Measurements from ENCODE around the gene CERS2. TPM values are rescaled to one million over a fixed set of nuclear protein-coding genes. Genes with fewer than 3 reads are reported as not detected.

CERS2 gene
- polyA plus RNA-seq, 1 experiment: 202 TPM

DNA sequence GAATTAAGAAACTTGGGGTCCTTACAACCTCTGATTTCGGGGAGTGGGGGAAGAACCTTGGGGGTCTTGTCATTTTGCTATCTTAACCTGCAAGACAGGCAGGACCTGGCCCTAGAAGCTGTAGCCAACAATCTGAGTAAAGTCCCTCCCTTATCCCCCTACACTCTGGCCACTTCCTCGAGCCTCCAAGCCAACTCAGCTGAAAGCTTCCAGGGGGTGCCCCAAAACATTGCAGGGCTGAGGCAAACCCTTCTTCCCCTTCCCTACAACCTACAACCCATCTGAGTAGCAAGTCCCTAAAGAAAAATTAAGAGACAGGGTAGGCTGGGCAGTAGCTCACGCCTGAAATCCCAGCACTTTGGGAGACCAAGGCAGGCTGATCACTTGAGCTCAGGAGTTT, 5.0 kb downstream of the CERS2 start:
- TF ChIP-seq, protein P1, sequence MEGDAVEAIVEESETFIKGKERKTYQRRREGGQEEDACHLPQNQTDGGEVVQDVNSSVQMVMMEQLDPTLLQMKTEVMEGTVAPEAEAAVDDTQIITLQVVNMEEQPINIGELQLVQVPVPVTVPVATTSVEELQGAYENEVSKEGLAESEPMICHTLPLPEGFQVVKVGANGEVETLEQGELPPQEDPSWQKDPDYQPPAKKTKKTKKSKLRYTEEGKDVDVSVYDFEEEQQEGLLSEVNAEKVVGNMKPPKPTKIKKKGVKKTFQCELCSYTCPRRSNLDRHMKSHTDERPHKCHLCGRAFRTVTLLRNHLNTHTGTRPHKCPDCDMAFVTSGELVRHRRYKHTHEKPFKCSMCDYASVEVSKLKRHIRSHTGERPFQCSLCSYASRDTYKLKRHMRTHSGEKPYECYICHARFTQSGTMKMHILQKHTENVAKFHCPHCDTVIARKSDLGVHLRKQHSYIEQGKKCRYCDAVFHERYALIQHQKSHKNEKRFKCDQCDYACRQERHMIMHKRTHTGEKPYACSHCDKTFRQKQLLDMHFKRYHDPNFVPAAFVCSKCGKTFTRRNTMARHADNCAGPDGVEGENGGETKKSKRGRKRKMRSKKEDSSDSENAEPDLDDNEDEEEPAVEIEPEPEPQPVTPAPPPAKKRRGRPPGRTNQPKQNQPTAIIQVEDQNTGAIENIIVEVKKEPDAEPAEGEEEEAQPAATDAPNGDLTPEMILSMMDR (IDR thresholded peaks at IDR 0.05; ENCODE audit: insufficient read depth, low read depth, low read length): no peak
- Histone ChIP-seq H3K4me3 (ENCODE audit: low read depth, low read length) (no peak overlapping the region), H3K27me3 (ENCODE audit: control insufficient read depth, insufficient read depth, low read length) (no peaks in the 10 kb centered on the region), H3K36me3 (ENCODE audit: control insufficient read depth, insufficient read depth, low read length) (peaks cover 30% of the 10 kb centered on the region)
- CTCF ChIA-PET: interaction anchor here (1.3 to 3.3 kb wide), 2 partner anchors 11 to 27 kb away, joined by 4 to 13 read pairs; no protein-coding TSS in a partner anchor
- no peak for DNase-seq (ENCODE audit: low read depth)
- POLR2A ChIA-PET: no interaction called here

DNA sequence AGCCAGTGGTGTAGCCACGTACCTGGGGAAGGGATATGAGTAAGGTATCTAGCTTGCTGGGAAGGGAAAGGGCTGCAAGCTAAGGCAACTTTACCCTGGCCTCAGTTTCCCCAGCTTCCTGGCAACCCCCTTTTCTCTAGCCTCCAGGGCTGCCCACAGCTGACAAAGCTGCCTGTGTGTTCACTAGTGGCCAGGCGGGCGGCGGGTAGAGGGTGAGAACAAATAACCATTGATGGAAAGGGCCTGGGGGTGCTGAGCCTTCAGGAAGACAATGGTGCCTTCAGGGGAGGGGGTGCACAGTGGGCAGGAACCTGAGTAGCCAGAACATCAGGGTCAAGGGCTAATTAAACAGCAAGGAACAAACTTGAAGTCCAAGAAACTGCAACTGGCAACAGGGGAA, 6.1 kb downstream of the CERS2 start:
- no peak overlapping the region for H3K4me3 ChIP-seq (ENCODE audit: low read depth, low read length)
- ChIA-PET CTCF (interaction anchor here (3.3 kb wide), 1 partner anchor 12 kb away, joined by 13 read pairs; no protein-coding TSS in a partner anchor), POLR2A (no interaction called here)
- H3K27me3 ChIP-seq (ENCODE audit: control insufficient read depth, insufficient read depth, low read length): no peaks in the 10 kb centered on the region
- no peak for DNase-seq (ENCODE audit: low read depth)
- TF ChIP-seq, protein P1 (IDR thresholded peaks at IDR 0.05; ENCODE audit: insufficient read depth, low read depth, low read length): no peak
- peaks cover 36% of the 10 kb centered on the region for H3K36me3 ChIP-seq (ENCODE audit: control insufficient read depth, insufficient read depth, low read length)

DNA sequence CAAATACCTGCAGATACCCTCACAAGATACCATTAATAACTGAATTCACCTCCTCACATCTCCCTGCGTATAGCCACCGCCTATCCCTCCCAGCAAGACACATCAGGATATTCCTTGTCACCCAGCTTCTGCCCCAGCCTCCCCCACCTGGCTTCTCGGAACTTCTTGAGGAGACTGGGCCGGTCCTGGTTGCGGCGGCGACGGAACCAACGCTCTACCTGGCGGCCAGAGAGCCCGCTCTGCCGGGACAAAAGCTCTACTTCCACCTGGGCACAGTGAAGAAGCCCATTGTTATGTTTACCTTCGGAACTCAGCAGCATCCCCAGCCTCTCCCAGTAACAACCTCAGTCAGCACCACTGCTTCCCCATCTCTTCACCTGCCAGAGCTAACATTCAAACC, 6.7 kb downstream of the CERS2 start:
- TF ChIP-seq, protein P1 (IDR thresholded peaks at IDR 0.05; ENCODE audit: insufficient read depth, low read depth, low read length): no peak
- POLR2A ChIA-PET: no interaction called here
- Histone ChIP-seq H3K36me3 (ENCODE audit: control insufficient read depth, insufficient read depth, low read length) (peaks cover 38% of the 10 kb centered on the region), H3K4me3 (ENCODE audit: low read depth, low read length) (no peak overlapping the region), H3K27me3 (ENCODE audit: control insufficient read depth, insufficient read depth, low read length) (no peaks in the 10 kb centered on the region)
- CTCF ChIA-PET: no interaction called here
- DNase-seq (ENCODE audit: low read depth): no peak

DNA sequence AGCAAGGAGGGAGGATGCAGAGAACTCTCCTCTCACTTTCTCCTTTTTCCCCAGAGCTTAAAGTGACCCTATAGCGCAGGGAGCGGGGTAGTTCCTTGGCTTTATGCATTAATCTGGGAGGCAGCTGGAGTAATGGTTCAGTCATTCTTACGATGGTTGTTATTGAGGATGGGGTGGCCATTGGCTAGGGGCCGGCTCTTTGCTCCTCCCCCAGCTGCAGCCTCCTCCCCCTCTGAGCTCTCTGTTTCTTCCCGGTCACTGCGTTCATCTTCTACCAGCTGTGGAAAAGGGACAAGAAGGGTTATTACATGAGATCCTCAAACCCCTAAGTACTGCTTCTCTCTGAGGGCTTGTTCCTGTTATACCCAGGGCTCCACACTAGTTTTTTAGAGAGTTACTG, 8.6 kb downstream of the CERS2 start:
- Histone ChIP-seq H3K27me3 (ENCODE audit: control insufficient read depth, insufficient read depth, low read length) (no peaks in the 10 kb centered on the region), H3K36me3 (ENCODE audit: control insufficient read depth, insufficient read depth, low read length) (peaks cover 44% of the 10 kb centered on the region), H3K4me3 (ENCODE audit: low read depth, low read length) (no peak overlapping the region)
- TF ChIP-seq, protein P1 (IDR thresholded peaks at IDR 0.05; ENCODE audit: insufficient read depth, low read depth, low read length): no peak
- ChIA-PET POLR2A (no interaction called here), CTCF (interaction anchor here (0.7 to 1.2 kb wide), 3 partner anchors 16 to 44 kb away, joined by 3 read pairs; partner anchors contain the start of gene ANXA9)
- DNase-seq (ENCODE audit: low read depth): no peak

DNA sequence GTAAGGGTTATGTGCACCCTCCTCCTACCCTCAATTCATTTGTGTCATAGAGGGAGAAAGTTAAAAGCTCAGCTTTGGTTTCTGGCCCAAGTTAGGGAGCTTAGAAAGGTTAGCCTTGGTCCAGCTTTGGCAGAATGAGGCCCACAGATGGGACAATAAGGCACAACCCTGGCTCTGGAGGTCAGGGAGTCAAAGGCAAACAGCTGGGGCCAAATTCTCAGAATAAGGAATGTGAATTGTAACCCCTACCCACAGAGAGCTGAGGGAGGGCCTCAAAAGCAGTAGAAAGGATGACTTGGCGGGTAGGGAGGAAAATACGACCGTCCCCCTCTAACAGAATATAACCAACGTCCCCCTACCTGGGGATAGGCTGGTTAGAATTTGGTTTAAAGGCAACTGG, 9.0 kb downstream of the CERS2 start:
- TF ChIP-seq, protein P1 (IDR thresholded peaks at IDR 0.05; ENCODE audit: insufficient read depth, low read depth, low read length): no peak
- no peak overlapping the region for H3K4me3 ChIP-seq (ENCODE audit: low read depth, low read length)
- H3K36me3 ChIP-seq (ENCODE audit: control insufficient read depth, insufficient read depth, low read length): peaks cover 47% of the 10 kb centered on the region
- POLR2A ChIA-PET: no interaction called here
- CTCF ChIA-PET: interaction anchor here (0.7 to 1.2 kb wide), 3 partner anchors 16 to 43 kb away, joined by 3 read pairs; partner anchors contain the start of gene ANXA9
- no peak for DNase-seq (ENCODE audit: low read depth)
- H3K27me3 ChIP-seq (ENCODE audit: control insufficient read depth, insufficient read depth, low read length): no peaks in the 10 kb centered on the region
